Activated gamma-delta T cell (primary cell): ENCODE data around the gene UBE2E1.
"Not testable (repeated sequence)": the region's sequence is repeated elsewhere in the genome, so short reads cannot be mapped to it uniquely, and the experiment has no call there.

ENCODE experiments used
- DNase-seq: peaks from one replicate; lab custom pipeline; 2025; lab: John Stamatoyannopoulos, UW

Gene UBE2E1

GRCh38 chr3:23916886-23917678, 111.3 kb downstream of the UBE2E1 start, which contains the start of the genes NKIRAS1 and RPL15:
Gene NKIRAS1 (minus strand): TSS chr3:23916990. CDS start chr3:23910904, 6,086 bp downstream.
Gene RPL15 (plus strand): TSS chr3:23917132. CDS start chr3:23917860, 728 bp downstream.
- peak; percentile 89 for DNase-seq

DNA sequence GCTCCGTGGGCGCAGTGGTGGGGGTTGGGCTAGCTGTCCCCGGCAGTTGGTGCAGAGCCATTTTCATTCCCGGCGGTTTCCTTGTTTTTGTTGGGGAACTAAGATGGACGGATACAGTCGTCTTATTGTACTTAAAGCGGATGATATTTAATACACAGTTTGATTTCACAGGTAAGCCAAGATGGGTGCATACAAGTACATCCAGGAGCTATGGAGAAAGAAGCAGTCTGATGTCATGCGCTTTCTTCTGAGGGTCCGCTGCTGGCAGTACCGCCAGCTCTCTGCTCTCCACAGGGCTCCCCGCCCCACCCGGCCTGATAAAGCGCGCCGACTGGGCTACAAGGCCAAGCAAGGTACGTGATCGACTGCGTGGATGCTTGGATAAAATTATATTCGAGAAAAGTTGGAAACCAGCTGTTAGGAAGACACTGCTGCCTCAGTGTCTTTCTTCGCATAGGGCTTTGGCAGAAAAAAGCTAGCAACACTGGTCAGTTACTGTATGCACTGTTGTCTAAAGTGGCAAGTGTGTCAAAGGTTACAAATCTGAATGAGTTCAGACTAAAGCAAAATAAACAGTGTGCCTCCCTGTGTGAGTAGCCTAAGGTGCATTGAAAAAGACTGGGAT, 112.0 kb downstream of the UBE2E1 start:
- DNase-seq = not testable (repeated sequence)

DNA sequence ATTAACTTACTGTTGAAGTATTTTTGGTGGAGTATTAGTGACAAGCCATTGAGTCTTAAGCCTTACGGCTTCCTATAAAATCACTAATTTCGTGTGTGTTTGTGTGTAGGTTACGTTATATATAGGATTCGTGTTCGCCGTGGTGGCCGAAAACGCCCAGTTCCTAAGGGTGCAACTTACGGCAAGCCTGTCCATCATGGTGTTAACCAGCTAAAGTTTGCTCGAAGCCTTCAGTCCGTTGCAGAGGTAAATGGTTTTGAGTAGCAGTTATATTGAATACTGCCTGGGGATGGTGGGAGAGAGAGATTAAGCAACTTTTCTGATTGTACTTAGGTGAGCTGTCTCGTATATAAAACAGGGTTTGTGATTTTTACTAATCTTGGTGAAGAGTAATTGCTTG, 112.6 kb downstream of the UBE2E1 start:
- not testable (repeated sequence) for DNase-seq

DNA sequence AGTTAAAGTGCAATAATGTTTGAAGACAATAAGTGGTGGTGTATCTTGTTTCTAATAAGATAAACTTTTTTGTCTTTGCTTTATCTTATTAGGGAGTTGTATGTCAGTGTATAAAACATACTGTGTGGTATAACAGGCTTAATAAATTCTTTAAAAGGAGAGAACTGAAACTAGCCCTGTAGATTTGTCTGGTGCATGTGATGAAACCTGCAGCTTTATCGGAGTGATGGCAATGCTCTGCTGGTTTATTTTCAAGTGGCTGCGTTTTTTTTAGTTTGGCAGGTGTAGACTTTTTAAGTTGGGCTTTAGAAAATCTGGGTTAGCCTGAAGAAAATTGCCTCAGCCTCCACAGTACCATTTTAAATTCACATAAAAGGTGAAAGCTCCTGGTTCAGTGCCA, 113.9 kb downstream of the UBE2E1 start:
- no peak for DNase-seq

DNA sequence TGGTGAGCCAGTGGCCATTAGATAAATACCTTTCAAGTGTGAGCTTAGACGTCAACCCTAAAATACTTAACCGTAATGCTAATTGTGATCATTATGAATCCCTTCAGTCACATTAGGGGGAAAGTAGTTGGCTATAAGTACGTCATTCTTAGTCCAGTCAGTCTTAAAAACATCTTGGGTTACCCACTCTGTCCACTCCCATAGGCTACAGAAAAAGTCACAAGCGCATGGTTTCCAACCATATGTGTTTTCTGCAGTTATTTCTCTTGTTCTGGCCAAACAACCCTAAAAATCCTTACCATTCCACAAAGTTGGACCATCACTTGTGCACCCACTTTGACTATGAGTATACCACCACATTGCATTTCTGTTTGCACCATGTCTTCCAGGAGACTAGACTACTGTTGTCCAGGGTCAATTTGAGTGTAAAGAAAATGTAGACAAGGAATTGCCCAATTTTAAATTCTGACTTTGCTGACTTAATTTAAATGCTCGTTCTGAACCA, 114.4 kb downstream of the UBE2E1 start:
- no peak for DNase-seq

GRCh38 chr3:23921052-23921511, 115.3 kb downstream of the UBE2E1 start:
- DNase-seq = no peak

DNA sequence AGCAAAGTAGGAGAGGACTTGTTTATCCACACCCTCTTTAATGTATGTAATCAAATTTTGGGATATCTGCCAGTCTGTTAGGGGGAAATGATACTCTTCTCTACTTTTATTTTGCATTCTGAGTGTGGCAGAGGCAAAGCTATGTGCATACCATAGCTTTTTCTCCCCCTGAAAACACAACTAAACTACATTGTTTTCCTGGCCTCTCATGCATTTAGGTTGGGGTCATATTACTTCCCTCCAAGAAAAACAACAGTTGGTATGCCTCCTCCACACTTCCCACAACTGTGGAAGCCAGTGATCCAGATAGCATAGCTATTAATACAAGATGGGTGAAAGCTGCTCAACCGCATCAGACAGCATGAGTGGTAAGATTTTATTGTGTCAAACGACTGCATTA, 118.0 kb downstream of the UBE2E1 start:
- DNase-seq = no peak

- no peak for DNase-seq
Observed at GRCh38 chr3:23926246-23926645, 120.5 kb downstream of the UBE2E1 start.

DNA sequence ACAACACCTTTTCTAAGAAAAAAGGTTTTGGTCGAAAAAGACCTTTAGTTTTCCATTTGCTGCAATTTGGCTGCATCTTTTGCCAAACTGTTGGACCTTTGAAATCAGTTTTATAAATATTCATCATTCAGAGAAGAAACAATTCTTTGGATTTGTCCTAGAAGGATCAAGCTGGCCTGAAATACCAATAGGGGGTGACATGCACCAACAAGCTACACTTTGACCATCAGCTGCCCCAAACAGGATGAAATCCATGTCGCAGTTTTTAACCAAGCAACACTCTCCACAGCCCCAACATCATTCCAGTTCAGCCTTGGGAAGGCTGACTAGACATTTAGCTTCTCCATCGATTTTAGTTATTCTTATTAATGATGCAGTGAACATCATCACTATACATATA, 121.0 kb downstream of the UBE2E1 start:
- DNase-seq = no peak

DNA sequence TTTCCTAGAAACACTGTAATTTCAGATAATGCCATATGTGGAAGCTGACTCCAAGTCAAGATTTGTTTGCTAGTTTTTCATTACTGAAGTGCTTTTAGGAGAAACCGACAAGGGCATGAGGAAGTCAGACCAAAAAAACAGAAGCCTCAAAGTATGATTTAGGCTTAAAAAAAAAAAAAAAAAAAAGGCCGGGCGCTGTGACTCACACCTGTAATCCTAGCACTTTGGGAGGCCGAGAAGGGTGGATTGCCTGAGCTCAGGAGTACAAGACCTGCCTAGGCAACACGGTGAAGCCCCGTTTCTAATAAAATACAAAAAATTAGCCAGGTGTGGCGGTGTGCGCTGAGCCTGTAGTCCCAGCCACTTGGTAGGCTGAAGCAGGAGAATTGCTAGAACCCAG, 122.8 kb downstream of the UBE2E1 start:
- DNase-seq = no peak

DNA sequence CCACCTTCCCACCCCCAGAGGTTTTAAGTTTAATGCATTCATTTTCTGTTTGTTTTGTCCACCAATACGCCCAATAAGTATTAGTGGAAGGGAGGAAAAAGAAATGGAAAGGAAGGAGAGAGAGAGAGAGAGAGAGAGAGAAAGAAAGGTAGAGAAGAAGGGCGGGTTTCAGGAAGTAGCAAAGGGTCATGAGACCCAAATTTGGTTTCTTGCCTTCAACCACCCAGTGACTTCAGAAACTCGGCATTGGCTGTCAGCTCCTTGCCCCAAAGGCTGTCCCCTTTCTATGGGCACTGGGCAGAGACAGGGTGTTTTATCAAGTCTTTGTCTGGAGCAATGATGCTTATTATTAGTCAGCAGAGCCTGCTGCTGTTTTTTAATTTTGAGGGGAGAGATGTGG, 125.8 kb downstream of the UBE2E1 start:
- no peak for DNase-seq

GRCh38 chr3:23932571-23932970, 126.8 kb downstream of the UBE2E1 start:
- DNase-seq = no peak

- no peak for DNase-seq
Observed at GRCh38 chr3:23934253-23934652, 128.5 kb downstream of the UBE2E1 start.

GRCh38 chr3:23937296-23937695, 131.5 kb downstream of the UBE2E1 start:
- DNase-seq = no peak

GRCh38 chr3:23938688-23939087, 132.9 kb downstream of the UBE2E1 start:
- no peak for DNase-seq

DNA sequence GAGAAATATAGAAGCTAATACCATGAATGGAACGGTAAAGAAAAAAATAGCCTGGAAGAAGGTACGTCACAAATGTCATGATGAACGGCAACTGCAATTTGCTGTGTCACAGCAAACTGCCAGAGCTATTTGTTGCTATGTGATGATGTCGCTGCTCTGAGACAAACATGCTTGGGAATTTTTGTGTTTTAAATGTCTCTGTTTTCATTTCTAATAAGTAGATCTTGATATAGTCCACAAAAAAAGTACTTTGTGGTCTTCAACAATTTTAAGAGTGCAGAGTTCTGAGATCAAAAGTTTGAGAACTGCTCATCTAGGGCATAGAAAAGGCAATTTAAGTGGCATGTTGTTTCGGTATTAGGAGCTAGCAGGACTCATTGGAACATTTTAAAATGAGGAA, 135.0 kb downstream of the UBE2E1 start:
- DNase-seq = no peak
